ENCODE results near the gene OTUD7B.

- TF ChIP-seq POLR2A (IDR thresholded peaks at IDR 0.05) (no peak), CTCF (IDR thresholded peaks at IDR 0.05) (no peak)
Measured at GRCh38 chr1:149916193-149916897, 94.2 kb downstream of the OTUD7B start.
